HEK293 (cell line): ENCODE measurements around the gene MAGI2.

Source experiments
- CTCF ChIA-PET: fragments of 350-600 bp; formaldehyde crosslinking; extraction: SDS; loops from one replicate; lab custom pipeline; 2021; ENCODE audit warnings: antibody characterized with exemption; lab: Yijun Ruan, JAX
- POLR2A ChIA-PET: fragments of 300-600 bp; formaldehyde crosslinking; extraction: SDS; loops from one replicate; lab custom pipeline; 2020; ENCODE audit warnings: antibody characterized with exemption, inconsistent platforms; lab: Yijun Ruan, JAX
- H3K27ac ChIP-seq: fragments of 200-500 bp; sonication (Bioruptor generic); 2 replicates; pipeline ENCODE4 v1.5.1; 2014; ENCODE audit warnings: low read depth, low read length, control low read depth, inconsistent platforms; ENCODE audit errors: extremely low read depth
- H3K36me3 ChIP-seq, 2 experiments: fragments of 200-500 bp in 1 of 2; sonication (Bioruptor generic) in 1 of 2; 1 replicate in 1 of 2; 2 replicates in 1 of 2; pipeline ENCODE4 v1.5.1; 2014 to 2017; ENCODE audit warnings: inconsistent platforms in 2 of 2, low read length in 2 of 2; ENCODE audit not compliant: control insufficient read depth in 2 of 2, insufficient read depth in 1 of 2
- H3K4me1 ChIP-seq: fragments of 200-500 bp; sonication (Bioruptor generic); 2 replicates; pipeline ENCODE4 v1.5.1; 2014; ENCODE audit warnings: mild to moderate bottlenecking, low read length, inconsistent platforms; ENCODE audit not compliant: control insufficient read depth, insufficient read depth
- H3K4me3 ChIP-seq: 2 replicates; pipeline ENCODE4 v1.5.1; 2011; ENCODE audit warnings: low read depth, mild to moderate bottlenecking, control low read depth, low read length, moderate library complexity
- H3K9me3 ChIP-seq: fragments of 200-500 bp; sonication (Bioruptor generic); 2 replicates; pipeline ENCODE4 v1.5.1; 2014; ENCODE audit warnings: low read depth, low read length, inconsistent platforms; ENCODE audit not compliant: control insufficient read depth, insufficient read depth
- TCF7L2 ChIP-seq: IDR thresholded peaks from 2 replicates; pipeline ENCODE4 v1.6.1; 2011; ENCODE audit warnings: low read depth, mild to moderate bottlenecking, inconsistent platforms, low read length, moderate library complexity, borderline replicate concordance
- YY2 ChIP-seq: fragments of 450-650 bp; formaldehyde crosslinking; IDR thresholded peaks from 2 replicates; pipeline ENCODE4 v1.5.1; 2016; ENCODE audit warnings: missing biosample characterization, missing genetic modification characterization
- ZBTB7A ChIP-seq: fragments of 450-650 bp; formaldehyde crosslinking; IDR thresholded peaks from 2 replicates; pipeline ENCODE4 v1.5.1; 2016; ENCODE audit warnings: low read depth, missing biosample characterization, missing genetic modification characterization
- ZNF140 ChIP-seq: fragments of 450-650 bp; formaldehyde crosslinking; IDR thresholded peaks from 2 replicates; pipeline ENCODE4 v1.5.1; 2016; ENCODE audit warnings: missing biosample characterization, missing genetic modification characterization
- ZNF157 ChIP-seq: fragments of 450-650 bp; formaldehyde crosslinking; IDR thresholded peaks from 2 replicates; pipeline ENCODE4 v1.5.1; 2016; ENCODE audit warnings: missing biosample characterization, missing genetic modification characterization
- ZNF174 ChIP-seq: fragments of 450-650 bp; formaldehyde crosslinking; IDR thresholded peaks from 2 replicates; pipeline ENCODE4 v1.5.0; 2017; ENCODE audit warnings: missing biosample characterization, mild to moderate bottlenecking, missing genetic modification characterization
- ZNF184 ChIP-seq: fragments of 450-650 bp; IDR thresholded peaks from 2 replicates; pipeline ENCODE4 v1.5.1; 2018; ENCODE audit warnings: missing biosample characterization, mild to moderate bottlenecking, missing genetic modification characterization
- ZNF221 ChIP-seq: fragments of 450-650 bp; formaldehyde crosslinking; IDR thresholded peaks from 2 replicates; pipeline ENCODE4 v1.5.1; 2017; ENCODE audit warnings: missing biosample characterization, missing genetic modification characterization, borderline replicate concordance
- ZNF248 ChIP-seq: fragments of 450-650 bp; formaldehyde crosslinking; IDR thresholded peaks from 2 replicates; pipeline ENCODE4 v1.5.1; 2017; ENCODE audit warnings: missing biosample characterization, missing genetic modification characterization
- ZNF529 ChIP-seq: fragments of 450-650 bp; formaldehyde crosslinking; IDR thresholded peaks from 2 replicates; pipeline ENCODE4 v1.5.1; 2017; ENCODE audit warnings: missing genetic modification characterization, missing biosample characterization; ENCODE audit not compliant: insufficient replicate concordance
- ZNF548 ChIP-seq: fragments of 450-650 bp; formaldehyde crosslinking; IDR thresholded peaks from 2 replicates; pipeline ENCODE4 v1.5.1; 2016; ENCODE audit warnings: missing biosample characterization, missing genetic modification characterization
- ZNF555 ChIP-seq: fragments of 450-650 bp; formaldehyde crosslinking; conservative IDR thresholded peaks from 2 replicates; pipeline ENCODE4 v1.5.1; 2017; ENCODE audit warnings: missing biosample characterization, mild to moderate bottlenecking, missing genetic modification characterization, inconsistent platforms
- ZNF561 ChIP-seq: fragments of 450-650 bp; IDR thresholded peaks from 2 replicates; pipeline ENCODE4 v1.5.1; 2018; ENCODE audit warnings: missing biosample characterization, missing genetic modification characterization, borderline replicate concordance
- ZNF777 ChIP-seq: fragments of 450-650 bp; formaldehyde crosslinking; IDR thresholded peaks from 2 replicates; pipeline ENCODE4 v1.5.1; 2017; ENCODE audit warnings: missing biosample characterization, missing genetic modification characterization, borderline replicate concordance
- ZNF830 ChIP-seq: fragments of 450-650 bp; IDR thresholded peaks from 2 replicates; pipeline ENCODE4 v1.5.0; 2018; ENCODE audit warnings: missing biosample characterization, missing genetic modification characterization, low read depth, mild to moderate bottlenecking, moderate library complexity
- TF ChIP-seq, protein P1 (sequence below): fragments of 450-650 bp; formaldehyde crosslinking; IDR thresholded peaks from 2 replicates; pipeline ENCODE4 v1.5.1; 2016; ENCODE audit warnings: missing biosample characterization, missing genetic modification characterization
- TF ChIP-seq, protein P2 (sequence below): fragments of 450-650 bp; formaldehyde crosslinking; IDR thresholded peaks from 2 replicates; pipeline ENCODE4; 2016; ENCODE audit warnings: missing biosample characterization, missing genetic modification characterization
- TF ChIP-seq, protein P3 (sequence below): fragments of 450-650 bp; formaldehyde crosslinking; conservative IDR thresholded peaks from 2 replicates; pipeline ENCODE4 v1.5.1; 2016; ENCODE audit warnings: low read depth, missing biosample characterization, missing genetic modification characterization
- TF ChIP-seq, protein P4 (sequence below): fragments of 450-650 bp; formaldehyde crosslinking; IDR thresholded peaks from 2 replicates; pipeline ENCODE4 v1.5.1; 2016; ENCODE audit warnings: missing biosample characterization, missing genetic modification characterization

MAGI2 gene

DNA sequence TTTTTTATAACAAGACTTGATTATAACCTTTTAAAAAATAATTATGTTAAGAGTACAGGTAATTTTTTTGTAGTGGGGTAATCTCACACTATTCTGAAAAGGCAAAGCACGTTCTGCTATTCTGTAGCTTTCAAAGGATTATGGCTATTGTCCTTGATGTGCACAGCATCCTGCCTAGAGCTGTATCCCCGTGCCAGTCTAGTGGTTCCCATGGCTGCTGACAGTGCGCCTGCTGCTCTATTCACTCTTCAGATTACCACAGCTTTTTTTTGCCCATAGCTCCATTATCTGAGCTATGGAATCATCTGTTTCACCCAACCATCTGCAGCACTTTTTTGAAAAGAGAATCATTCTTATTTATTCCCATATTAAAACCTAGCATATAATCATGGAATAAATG lies 931.5 kb downstream of the MAGI2 start:
- ChIA-PET POLR2A (no interaction called here), CTCF (interaction anchor here (0.6 kb wide), 1 partner anchor 309 kb away, joined by 3 read pairs; no protein-coding TSS in a partner anchor)
- Histone ChIP-seq H3K9me3 (no peaks in the 10 kb centered on the region), H3K36me3 (no peaks in the 10 kb centered on the region), H3K27ac (no peak overlapping the region), H3K4me1 (no peaks in the 10 kb centered on the region), H3K4me3 (no peak overlapping the region)
- TF ChIP-seq ZNF529 (tag by site-specific recombination) (no peak), TCF7L2 (no peak), ZNF548 (tag by site-specific recombination) (no peak), ZNF184 (no peak), ZNF221 (tag by site-specific recombination) (no peak), ZNF248 (no peak)

DNA sequence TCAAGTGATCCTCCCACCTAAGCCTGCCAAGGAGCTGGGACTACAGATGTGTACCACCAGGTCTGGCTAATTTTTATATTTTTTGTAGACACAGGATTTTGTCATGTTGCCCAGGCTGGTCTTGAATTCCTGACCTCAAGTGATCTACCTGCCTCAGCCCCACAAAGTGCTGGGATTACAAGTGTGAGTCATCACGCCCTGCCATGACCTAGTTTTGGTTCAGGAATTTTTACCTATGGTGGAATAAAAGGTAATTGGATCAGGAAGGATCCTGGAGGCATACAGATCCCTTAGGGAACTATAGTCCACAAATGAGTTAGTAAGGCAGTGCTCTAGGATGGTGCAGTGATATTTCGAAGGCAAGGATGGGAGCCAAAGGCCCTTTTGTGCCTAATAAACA lies 937.0 kb downstream of the MAGI2 start:
- Histone ChIP-seq H3K4me1 (no peaks in the 10 kb centered on the region), H3K27ac (no peak overlapping the region), H3K4me3 (no peak overlapping the region), H3K9me3 (no peaks in the 10 kb centered on the region), H3K36me3 (no peaks in the 10 kb centered on the region)
- POLR2A ChIA-PET, result no interaction called here
- CTCF ChIA-PET, result no interaction called here
- TF ChIP-seq ZNF555 (tag by site-specific recombination), result no peak
- TF ChIP-seq, protein P1, sequence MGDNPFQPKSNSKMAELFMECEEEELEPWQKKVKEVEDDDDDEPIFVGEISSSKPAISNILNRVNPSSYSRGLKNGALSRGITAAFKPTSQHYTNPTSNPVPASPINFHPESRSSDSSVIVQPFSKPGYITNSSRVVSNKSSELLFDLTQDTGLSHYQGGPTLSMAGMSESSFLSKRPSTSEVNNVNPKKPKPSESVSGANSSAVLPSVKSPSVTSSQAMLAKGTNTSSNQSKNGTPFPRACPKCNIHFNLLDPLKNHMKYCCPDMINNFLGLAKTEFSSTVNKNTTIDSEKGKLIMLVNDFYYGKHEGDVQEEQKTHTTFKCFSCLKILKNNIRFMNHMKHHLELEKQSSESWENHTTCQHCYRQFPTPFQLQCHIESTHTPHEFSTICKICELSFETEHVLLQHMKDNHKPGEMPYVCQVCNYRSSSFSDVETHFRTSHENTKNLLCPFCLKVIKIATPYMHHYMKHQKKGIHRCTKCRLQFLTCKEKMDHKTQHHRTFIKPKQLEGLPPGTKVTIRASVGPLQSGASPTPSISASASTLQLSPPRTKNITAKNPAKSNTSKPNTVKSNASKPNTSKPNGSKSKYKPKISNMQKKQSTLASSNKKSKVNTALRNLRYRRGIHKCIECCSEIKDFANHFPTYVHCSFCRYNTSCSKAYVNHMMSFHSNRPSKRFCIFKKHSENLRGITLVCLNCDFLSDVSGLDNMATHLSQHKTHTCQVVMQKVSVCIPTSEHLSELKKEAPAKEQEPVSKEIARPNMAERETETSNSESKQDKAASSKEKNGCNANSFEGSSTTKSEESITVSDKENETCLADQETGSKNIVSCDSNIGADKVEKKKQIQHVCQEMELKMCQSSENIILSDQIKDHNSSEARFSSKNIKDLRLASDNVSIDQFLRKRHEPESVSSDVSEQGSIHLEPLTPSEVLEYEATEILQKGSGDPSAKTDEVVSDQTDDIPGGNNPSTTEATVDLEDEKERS (tag by site-specific recombination), result no peak
- TF ChIP-seq, protein P2, sequence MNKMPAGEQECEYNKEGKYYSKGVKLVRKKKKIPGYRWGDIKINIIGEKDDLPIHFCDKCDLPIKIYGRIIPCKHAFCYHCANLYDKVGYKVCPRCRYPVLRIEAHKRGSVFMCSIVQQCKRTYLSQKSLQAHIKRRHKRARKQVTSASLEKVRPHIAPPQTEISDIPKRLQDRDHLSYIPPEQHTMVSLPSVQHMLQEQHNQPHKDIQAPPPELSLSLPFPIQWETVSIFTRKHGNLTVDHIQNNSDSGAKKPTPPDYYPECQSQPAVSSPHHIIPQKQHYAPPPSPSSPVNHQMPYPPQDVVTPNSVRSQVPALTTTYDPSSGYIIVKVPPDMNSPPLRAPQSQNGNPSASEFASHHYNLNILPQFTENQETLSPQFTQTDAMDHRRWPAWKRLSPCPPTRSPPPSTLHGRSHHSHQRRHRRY (tag by site-specific recombination), result no peak
- TF ChIP-seq YY2 (tag by site-specific recombination), result no peak
- TF ChIP-seq ZNF830, result no peak
- no peak for TF ChIP-seq ZNF174 (tag by site-specific recombination)
- TF ChIP-seq, protein P3, sequence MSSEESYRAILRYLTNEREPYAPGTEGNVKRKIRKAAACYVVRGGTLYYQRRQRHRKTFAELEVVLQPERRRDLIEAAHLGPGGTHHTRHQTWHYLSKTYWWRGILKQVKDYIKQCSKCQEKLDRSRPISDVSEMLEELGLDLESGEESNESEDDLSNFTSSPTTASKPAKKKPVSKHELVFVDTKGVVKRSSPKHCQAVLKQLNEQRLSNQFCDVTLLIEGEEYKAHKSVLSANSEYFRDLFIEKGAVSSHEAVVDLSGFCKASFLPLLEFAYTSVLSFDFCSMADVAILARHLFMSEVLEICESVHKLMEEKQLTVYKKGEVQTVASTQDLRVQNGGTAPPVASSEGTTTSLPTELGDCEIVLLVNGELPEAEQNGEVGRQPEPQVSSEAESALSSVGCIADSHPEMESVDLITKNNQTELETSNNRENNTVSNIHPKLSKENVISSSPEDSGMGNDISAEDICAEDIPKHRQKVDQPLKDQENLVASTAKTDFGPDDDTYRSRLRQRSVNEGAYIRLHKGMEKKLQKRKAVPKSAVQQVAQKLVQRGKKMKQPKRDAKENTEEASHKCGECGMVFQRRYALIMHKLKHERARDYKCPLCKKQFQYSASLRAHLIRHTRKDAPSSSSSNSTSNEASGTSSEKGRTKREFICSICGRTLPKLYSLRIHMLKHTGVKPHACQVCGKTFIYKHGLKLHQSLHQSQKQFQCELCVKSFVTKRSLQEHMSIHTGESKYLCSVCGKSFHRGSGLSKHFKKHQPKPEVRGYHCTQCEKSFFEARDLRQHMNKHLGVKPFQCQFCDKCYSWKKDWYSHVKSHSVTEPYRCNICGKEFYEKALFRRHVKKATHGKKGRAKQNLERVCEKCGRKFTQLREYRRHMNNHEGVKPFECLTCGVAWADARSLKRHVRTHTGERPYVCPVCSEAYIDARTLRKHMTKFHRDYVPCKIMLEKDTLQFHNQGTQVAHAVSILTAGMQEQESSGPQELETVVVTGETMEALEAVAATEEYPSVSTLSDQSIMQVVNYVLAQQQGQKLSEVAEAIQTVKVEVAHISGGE (tag by site-specific recombination), result no peak
- TF ChIP-seq ZNF529 (tag by site-specific recombination), result no peak
- TF ChIP-seq ZNF140, result no peak
- no peak for TF ChIP-seq ZBTB7A (tag by site-specific recombination)
- TF ChIP-seq ZNF561 (tag by site-specific recombination), result no peak
- no peak for TF ChIP-seq ZNF157 (tag by site-specific recombination)
- TF ChIP-seq, protein P4, sequence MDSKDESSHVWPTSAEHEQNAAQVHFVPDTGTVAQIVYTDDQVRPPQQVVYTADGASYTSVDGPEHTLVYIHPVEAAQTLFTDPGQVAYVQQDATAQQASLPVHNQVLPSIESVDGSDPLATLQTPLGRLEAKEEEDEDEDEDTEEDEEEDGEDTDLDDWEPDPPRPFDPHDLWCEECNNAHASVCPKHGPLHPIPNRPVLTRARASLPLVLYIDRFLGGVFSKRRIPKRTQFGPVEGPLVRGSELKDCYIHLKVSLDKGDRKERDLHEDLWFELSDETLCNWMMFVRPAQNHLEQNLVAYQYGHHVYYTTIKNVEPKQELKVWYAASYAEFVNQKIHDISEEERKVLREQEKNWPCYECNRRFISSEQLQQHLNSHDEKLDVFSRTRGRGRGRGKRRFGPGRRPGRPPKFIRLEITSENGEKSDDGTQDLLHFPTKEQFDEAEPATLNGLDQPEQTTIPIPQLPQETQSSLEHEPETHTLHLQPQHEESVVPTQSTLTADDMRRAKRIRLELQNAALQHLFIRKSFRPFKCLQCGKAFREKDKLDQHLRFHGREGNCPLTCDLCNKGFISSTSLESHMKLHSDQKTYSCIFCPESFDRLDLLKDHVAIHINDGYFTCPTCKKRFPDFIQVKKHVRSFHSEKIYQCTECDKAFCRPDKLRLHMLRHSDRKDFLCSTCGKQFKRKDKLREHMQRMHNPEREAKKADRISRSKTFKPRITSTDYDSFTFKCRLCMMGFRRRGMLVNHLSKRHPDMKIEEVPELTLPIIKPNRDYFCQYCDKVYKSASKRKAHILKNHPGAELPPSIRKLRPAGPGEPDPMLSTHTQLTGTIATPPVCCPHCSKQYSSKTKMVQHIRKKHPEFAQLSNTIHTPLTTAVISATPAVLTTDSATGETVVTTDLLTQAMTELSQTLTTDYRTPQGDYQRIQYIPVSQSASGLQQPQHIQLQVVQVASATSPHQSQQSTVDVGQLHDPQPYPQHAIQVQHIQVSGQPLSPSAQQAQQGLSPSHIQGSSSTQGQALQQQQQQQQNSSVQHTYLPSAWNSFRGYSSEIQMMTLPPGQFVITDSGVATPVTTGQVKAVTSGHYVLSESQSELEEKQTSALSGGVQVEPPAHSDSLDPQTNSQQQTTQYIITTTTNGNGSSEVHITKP, result no peak
- TF ChIP-seq ZNF777, result no peak
